CD4-positive, alpha-beta memory T cell (primary cell): Measurements from ENCODE around the gene SERPINH1. TPM values are rescaled to one million over a fixed set of nuclear protein-coding genes. Genes with fewer than 3 reads are reported as not detected.

ENCODE experiments used
- polyA plus RNA-seq, 2 donors: library from polyadenylated mRNA; unstranded; fragments of 300-500 nt; fragmentation: Illumina TruSeq; gene quantifications; one replicate each; pipeline ENCODE4 v1.2.3, GENCODE V29; 2021
- total RNA-seq, 2 experiments: library from RNA; stranded (reverse); gene quantifications; one replicate each; pipeline ENCODE4 v1.2.3, GENCODE V29; 2021

Gene SERPINH1
- total and polyA plus RNA-seq, 4 experiments from 2014 or later = 1.1 to 16.2 (median 11.3) TPM

Other genes with a start within 250 kb of the SERPINH1 start
- gene ARRB1, start 210.6 kb upstream of the SERPINH1 start, total RNA-seq = 10 to 100 TPM; 45.0 to 47.5 TPM
- 1 to 10 TPM; 6.6 to 7.9 TPM for gene ARRB1, start 210.6 kb upstream of the SERPINH1 start, polyA plus RNA-seq
- 1,000 to 10,000 TPM; 4,846 to 5,053 TPM for gene RPS3, start 162.7 kb upstream of the SERPINH1 start, total RNA-seq
- 1,000 to 10,000 TPM; 5,445 to 5,812 TPM for gene RPS3, start 162.7 kb upstream of the SERPINH1 start, polyA plus RNA-seq
- gene KLHL35, start 129.1 kb upstream of the SERPINH1 start, total RNA-seq = 1 to 10 TPM; 1.2 to 1.5 TPM
- gene KLHL35, start 129.1 kb upstream of the SERPINH1 start, polyA plus RNA-seq = 1 to 10 TPM in 1 of 2 donors, under 1 TPM in 1; 0.93 to 1.5 TPM
- 100 to 1,000 TPM; 141 to 160 TPM for gene GDPD5, start 36.3 kb upstream of the SERPINH1 start, total RNA-seq
- gene GDPD5, start 36.3 kb upstream of the SERPINH1 start, polyA plus RNA-seq = 10 to 100 TPM; 11.0 to 30.0 TPM
- gene MAP6, start 106.8 kb downstream of the SERPINH1 start, total RNA-seq = not detected
- not detected for gene MAP6, start 106.8 kb downstream of the SERPINH1 start, polyA plus RNA-seq
- gene MOGAT2, start 155.6 kb downstream of the SERPINH1 start, total RNA-seq = not detected
- gene MOGAT2, start 155.6 kb downstream of the SERPINH1 start, polyA plus RNA-seq = not detected
- gene DGAT2, start 206.5 kb downstream of the SERPINH1 start, total RNA-seq = under 1 TPM; 0.17 to 0.35 TPM
- under 1 TPM; 0.08 to 0.38 TPM for gene DGAT2, start 206.5 kb downstream of the SERPINH1 start, polyA plus RNA-seq